HepG2 (cell line): ENCODE results near the gene DNM1L. TPM values are rescaled to one million over a fixed set of nuclear protein-coding genes. Genes with fewer than 3 reads are reported as not detected.

Experiments used
- BRCA1 ChIP-seq: sonication (generic); formaldehyde crosslinking; IDR thresholded peaks from 2 replicates; pipeline ENCODE4 v1.4.0; 2020; ENCODE audit warnings: missing genetic modification reagents
- CENPBD1 ChIP-seq: sonication (generic); formaldehyde crosslinking; IDR thresholded peaks from 2 replicates; pipeline ENCODE4 v1.8.0; 2022; ENCODE audit warnings: missing genetic modification reagents, low read depth, mild to moderate bottlenecking, borderline replicate concordance
- CHD4 ChIP-seq: fragments of 200-600 bp; sonication (generic); IDR thresholded peaks from 2 replicates; pipeline ENCODE4 v1.7.0; 2017; ENCODE audit warnings: mild to moderate bottlenecking, low read length, borderline replicate concordance
- ERF ChIP-seq: IDR thresholded peaks from 2 replicates; pipeline ENCODE4 v1.6.1; 2018; ENCODE audit warnings: missing biosample characterization, missing genetic modification reagents
- FOSL1 ChIP-seq: sonication (generic); formaldehyde crosslinking; IDR thresholded peaks from 2 replicates; pipeline ENCODE4 v1.9.0; 2021; ENCODE audit warnings: missing genetic modification reagents, borderline replicate concordance
- FOSL2 ChIP-seq: sonication (generic); formaldehyde crosslinking; IDR thresholded peaks from 2 replicates; pipeline ENCODE4 v1.4.0; 2020; ENCODE audit warnings: missing genetic modification reagents
- HIVEP1 ChIP-seq: sonication (generic); formaldehyde crosslinking; IDR thresholded peaks from 2 replicates; pipeline ENCODE4 v1.4.0; 2020; ENCODE audit warnings: mild to moderate bottlenecking, missing genetic modification reagents
- HNRNPL ChIP-seq: fragments of 200-400 bp; formaldehyde crosslinking; IDR thresholded peaks from 2 replicates; pipeline ENCODE4 v1.6.1; 2017; ENCODE audit warnings: mild to moderate bottlenecking, low read depth, low read length
- KDM4B ChIP-seq: sonication (generic); formaldehyde crosslinking; IDR thresholded peaks from 2 replicates; pipeline ENCODE4 v1.4.0; 2020; ENCODE audit warnings: missing genetic modification reagents
- MYC ChIP-seq: sonication (generic); formaldehyde crosslinking; IDR thresholded peaks from 2 replicates; pipeline ENCODE4 v1.9.0; 2021; ENCODE audit warnings: missing genetic modification reagents, borderline replicate concordance
- NONO ChIP-seq, 2 experiments: fragments of 450-650 bp in 1 of 2; sonication (generic) in 1 of 2; formaldehyde crosslinking in 1 of 2; IDR thresholded peaks in 1 of 2; conservative IDR thresholded peaks in 1 of 2; 2 replicates each; pipeline versions ENCODE4 v1.6.1 to v1.8.0; 2017 to 2022; ENCODE audit warnings: mild to moderate bottlenecking in 1 of 2, missing genetic modification reagents in 1 of 2, moderate library complexity in 1 of 2
- SP1 ChIP-seq, 2 experiments: fragments of 450-650 bp in 1 of 2; sonication (generic) in 1 of 2; formaldehyde crosslinking in 1 of 2; IDR thresholded peaks; 2 replicates each; pipeline versions ENCODE4 v1.4.0 to v1.6.1; 2016 to 2020; ENCODE audit warnings: missing genetic modification reagents in 1 of 2
- ZFY ChIP-seq: sonication (generic); formaldehyde crosslinking; IDR thresholded peaks from 2 replicates; pipeline ENCODE4 v1.4.0; 2020; ENCODE audit warnings: missing genetic modification reagents
- ZNF124 ChIP-seq: sonication (generic); formaldehyde crosslinking; IDR thresholded peaks from 2 replicates; pipeline ENCODE4 v1.4.0; 2020; ENCODE audit warnings: missing genetic modification reagents
- ZNF263 ChIP-seq: sonication (generic); formaldehyde crosslinking; IDR thresholded peaks from 2 replicates; pipeline ENCODE4 v1.4.0; 2020; ENCODE audit warnings: missing genetic modification reagents
- ZNF317 ChIP-seq: sonication (generic); formaldehyde crosslinking; IDR thresholded peaks from 2 replicates; pipeline ENCODE4 v1.5.0; 2020; ENCODE audit warnings: mild to moderate bottlenecking, missing genetic modification reagents
- ZNF335 ChIP-seq: sonication (generic); formaldehyde crosslinking; IDR thresholded peaks from 2 replicates; pipeline ENCODE4 v1.4.0; 2020; ENCODE audit warnings: missing genetic modification reagents
- ZNF556 ChIP-seq: sonication (generic); formaldehyde crosslinking; IDR thresholded peaks from 2 replicates; pipeline ENCODE4 v1.4.0; 2020; ENCODE audit warnings: mild to moderate bottlenecking, missing genetic modification reagents, borderline replicate concordance
- ZNF563 ChIP-seq: sonication (generic); formaldehyde crosslinking; IDR thresholded peaks from 2 replicates; pipeline ENCODE4 v1.8.0; 2022; ENCODE audit warnings: mild to moderate bottlenecking, moderate library complexity, missing genetic modification reagents
- polyA plus RNA-seq, 8 experiments: library from polyadenylated mRNA; depleted of rRNA in 3 of 8; stranded (reverse) in 7 of 8; unstranded in 1 of 8; fragments of >200 nt; fragmentation: Illumina TruSeq in 4 of 8; extraction: Trizol in 4 of 8; gene quantifications; 2 replicates each; pipeline versions ENCODE4 v1.2.1 to v1.2.3, GENCODE V29; 2011 to 2016; ENCODE audit warnings: low read depth in 4 of 8, missing spikeins in 1 of 8, mixed read lengths in 1 of 8; ENCODE audit not compliant: insufficient read depth in 1 of 8
- total RNA-seq, 5 experiments: library from RNA; depleted of rRNA; stranded (reverse); fragments of >200 nt; fragmentation: Illumina TruSeq; extraction: Trizol; gene quantifications; 2 replicates each; pipeline ENCODE4 v1.2.3, GENCODE V29; 2016; ENCODE audit warnings: low read depth in 1 of 5
- TF ChIP-seq, protein P1 (sequence below): sonication (generic); formaldehyde crosslinking; IDR thresholded peaks from 2 replicates; pipeline ENCODE4 v1.5.1; 2020; ENCODE audit warnings: mild to moderate bottlenecking, missing genetic modification reagents
- TF ChIP-seq, protein P2 (sequence below), 2 experiments: IDR thresholded peaks; 2 replicates each; pipeline ENCODE4 v1.6.1; 2011 to 2012; ENCODE audit warnings: low read length in 2 of 2, borderline replicate concordance in 1 of 2, low read depth in 1 of 2, mild to moderate bottlenecking in 1 of 2, moderate library complexity in 1 of 2

Gene DNM1L
- total and polyA plus RNA-seq, 2 of the 13 experiments (the other 11 are each of a cell fraction or from before 2014, with no cell fraction given) = 35.9 to 65.8 TPM

DNA sequence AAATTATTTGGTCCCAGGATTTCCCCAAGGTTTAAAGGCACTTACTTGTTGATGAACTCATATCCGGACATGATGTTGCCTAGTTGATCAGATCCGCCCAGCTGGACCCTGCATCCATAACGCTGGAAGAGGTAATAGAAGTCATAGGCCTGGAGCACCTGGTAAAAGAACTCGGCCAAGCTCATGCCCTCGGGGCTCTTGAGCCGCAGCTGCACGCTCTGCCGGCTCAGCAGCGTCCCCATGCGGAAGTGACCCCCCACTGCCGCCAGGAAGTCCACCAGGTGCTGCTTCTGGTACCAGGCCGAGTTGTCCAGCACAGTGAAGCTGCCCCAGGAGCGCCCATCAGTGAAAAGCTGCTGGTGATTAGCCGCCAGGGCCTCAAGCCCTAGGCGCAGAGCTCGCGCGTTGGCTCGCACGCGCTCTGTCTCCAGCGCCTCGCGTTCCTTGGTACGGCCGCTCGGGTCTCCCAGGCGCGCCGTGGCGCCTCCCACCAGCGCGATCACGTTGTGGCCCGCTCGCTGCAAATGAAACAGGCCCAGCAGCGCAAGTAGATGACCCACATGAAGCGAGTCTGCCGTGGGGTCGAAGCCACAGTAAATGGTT lies 76.1 kb downstream of the DNM1L start (continued):
- TF ChIP-seq, protein P1, sequence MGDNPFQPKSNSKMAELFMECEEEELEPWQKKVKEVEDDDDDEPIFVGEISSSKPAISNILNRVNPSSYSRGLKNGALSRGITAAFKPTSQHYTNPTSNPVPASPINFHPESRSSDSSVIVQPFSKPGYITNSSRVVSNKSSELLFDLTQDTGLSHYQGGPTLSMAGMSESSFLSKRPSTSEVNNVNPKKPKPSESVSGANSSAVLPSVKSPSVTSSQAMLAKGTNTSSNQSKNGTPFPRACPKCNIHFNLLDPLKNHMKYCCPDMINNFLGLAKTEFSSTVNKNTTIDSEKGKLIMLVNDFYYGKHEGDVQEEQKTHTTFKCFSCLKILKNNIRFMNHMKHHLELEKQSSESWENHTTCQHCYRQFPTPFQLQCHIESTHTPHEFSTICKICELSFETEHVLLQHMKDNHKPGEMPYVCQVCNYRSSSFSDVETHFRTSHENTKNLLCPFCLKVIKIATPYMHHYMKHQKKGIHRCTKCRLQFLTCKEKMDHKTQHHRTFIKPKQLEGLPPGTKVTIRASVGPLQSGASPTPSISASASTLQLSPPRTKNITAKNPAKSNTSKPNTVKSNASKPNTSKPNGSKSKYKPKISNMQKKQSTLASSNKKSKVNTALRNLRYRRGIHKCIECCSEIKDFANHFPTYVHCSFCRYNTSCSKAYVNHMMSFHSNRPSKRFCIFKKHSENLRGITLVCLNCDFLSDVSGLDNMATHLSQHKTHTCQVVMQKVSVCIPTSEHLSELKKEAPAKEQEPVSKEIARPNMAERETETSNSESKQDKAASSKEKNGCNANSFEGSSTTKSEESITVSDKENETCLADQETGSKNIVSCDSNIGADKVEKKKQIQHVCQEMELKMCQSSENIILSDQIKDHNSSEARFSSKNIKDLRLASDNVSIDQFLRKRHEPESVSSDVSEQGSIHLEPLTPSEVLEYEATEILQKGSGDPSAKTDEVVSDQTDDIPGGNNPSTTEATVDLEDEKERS (CRISPR knock-in tag) = no peak
- TF ChIP-seq, protein P2, sequence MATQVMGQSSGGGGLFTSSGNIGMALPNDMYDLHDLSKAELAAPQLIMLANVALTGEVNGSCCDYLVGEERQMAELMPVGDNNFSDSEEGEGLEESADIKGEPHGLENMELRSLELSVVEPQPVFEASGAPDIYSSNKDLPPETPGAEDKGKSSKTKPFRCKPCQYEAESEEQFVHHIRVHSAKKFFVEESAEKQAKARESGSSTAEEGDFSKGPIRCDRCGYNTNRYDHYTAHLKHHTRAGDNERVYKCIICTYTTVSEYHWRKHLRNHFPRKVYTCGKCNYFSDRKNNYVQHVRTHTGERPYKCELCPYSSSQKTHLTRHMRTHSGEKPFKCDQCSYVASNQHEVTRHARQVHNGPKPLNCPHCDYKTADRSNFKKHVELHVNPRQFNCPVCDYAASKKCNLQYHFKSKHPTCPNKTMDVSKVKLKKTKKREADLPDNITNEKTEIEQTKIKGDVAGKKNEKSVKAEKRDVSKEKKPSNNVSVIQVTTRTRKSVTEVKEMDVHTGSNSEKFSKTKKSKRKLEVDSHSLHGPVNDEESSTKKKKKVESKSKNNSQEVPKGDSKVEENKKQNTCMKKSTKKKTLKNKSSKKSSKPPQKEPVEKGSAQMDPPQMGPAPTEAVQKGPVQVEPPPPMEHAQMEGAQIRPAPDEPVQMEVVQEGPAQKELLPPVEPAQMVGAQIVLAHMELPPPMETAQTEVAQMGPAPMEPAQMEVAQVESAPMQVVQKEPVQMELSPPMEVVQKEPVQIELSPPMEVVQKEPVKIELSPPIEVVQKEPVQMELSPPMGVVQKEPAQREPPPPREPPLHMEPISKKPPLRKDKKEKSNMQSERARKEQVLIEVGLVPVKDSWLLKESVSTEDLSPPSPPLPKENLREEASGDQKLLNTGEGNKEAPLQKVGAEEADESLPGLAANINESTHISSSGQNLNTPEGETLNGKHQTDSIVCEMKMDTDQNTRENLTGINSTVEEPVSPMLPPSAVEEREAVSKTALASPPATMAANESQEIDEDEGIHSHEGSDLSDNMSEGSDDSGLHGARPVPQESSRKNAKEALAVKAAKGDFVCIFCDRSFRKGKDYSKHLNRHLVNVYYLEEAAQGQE (IDR thresholded peaks at IDR 0.05; ENCODE audit: borderline replicate concordance in 1 of 2, low read depth in 1 of 2, low read length in 2 of 2) = 0 out of 4 replicates have a peak, but pooled peaks of 1 of the 2 experiments have one; percentile 17
- peak; percentile 40; the same call in 1 of the 2 replicates for TF ChIP-seq HIVEP1 (CRISPR knock-in tag)
- peak; percentile 96 for TF ChIP-seq ZNF563 (CRISPR knock-in tag)
- 0 out of 2 replicates have a peak, but pooled peaks have one; percentile 9 for TF ChIP-seq ZNF263 (CRISPR knock-in tag)
- peak; percentile 35; the same call in 1 of the 2 replicates for TF ChIP-seq ZNF335 (CRISPR knock-in tag)
- peak; percentile 18; the same call in 1 of the 2 replicates for TF ChIP-seq ZNF317 (CRISPR knock-in tag)
- TF ChIP-seq FOSL2 (CRISPR knock-in tag) = peak; percentile 38; the same call in 1 of the 2 replicates
- TF ChIP-seq MYC = peak; percentile 69
- 0 out of 2 replicates have a peak, but pooled peaks have one; percentile 42 for TF ChIP-seq HNRNPL
- TF ChIP-seq CENPBD1 (CRISPR knock-in tag) = no peak
- TF ChIP-seq SP1 (IDR thresholded peaks at IDR 0.05) = no peak
- TF ChIP-seq SP1 (CRISPR knock-in tag; IDR thresholded peaks at IDR 0.05) = peak; percentile 35; the same call in 1 of the 2 replicates
- TF ChIP-seq ZNF556 (CRISPR knock-in tag) = peak; percentile 33; the same call in 1 of the 2 replicates
- peak; percentile 62 for TF ChIP-seq ERF
- no peak for TF ChIP-seq NONO (IDR thresholded peaks at IDR 0.05)
- peak; percentile 26; the same call in 1 of the 2 replicates for TF ChIP-seq NONO (CRISPR knock-in tag; conservative IDR thresholded peaks at IDR 0.05)
- TF ChIP-seq CHD4 = no peak
- TF ChIP-seq FOSL1 = no peak
- TF ChIP-seq ZFY = peak; percentile 85
- peak; percentile 26; the same call in 1 of the 2 replicates for TF ChIP-seq KDM4B (CRISPR knock-in tag)
- 0 out of 2 replicates have a peak, but pooled peaks have one; percentile 27 for TF ChIP-seq ZNF124 (CRISPR knock-in tag)
- peak; percentile 51; the same call in 1 of the 2 replicates for TF ChIP-seq BRCA1 (CRISPR knock-in tag)
